GM12874 (cell line): ENCODE data around the gene SH3RF3.

Experiments
- TF ChIP-seq, protein P1 (sequence below): IDR thresholded peaks from 2 replicates; pipeline ENCODE4 v1.5.1; 2011; ENCODE audit warnings: low read depth, mild to moderate bottlenecking, control low read depth, low read length, moderate library complexity; ENCODE audit not compliant: insufficient read depth

SH3RF3 gene

DNA sequence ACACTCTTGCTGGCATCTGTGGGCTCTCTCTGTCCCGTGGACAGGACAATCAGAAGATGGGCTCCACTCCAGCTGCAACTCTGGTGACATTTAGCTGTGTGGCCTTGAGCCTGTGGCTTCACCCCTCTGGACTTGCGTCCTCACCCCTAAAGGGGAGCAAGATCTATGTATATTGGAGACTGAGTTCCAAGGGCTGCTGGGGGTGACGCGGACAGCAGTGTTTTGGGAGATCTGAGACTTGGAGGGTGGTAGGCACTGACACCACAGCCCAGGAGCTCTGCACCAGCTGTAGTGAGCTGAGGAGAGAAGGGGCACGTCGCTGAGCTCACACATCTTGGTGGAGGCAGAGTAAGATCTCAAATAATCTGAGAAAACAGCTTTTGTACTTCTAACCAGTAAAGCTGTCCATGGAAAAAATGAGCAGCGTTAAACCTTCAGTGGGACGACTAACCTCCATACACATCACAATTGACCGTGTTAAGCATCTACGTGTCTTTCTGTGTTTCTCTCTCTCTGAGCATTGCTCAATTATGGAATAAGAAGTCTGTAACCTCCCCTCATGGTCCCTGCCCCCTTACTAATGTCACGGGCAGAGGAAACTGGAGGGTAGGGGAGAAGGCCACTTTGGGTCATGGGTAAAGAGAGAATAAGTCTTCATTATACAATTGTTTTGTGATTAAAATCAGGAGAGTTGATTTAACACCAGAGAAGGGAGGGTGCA, 85.8 kb downstream of the SH3RF3 start:
- TF ChIP-seq, protein P1, sequence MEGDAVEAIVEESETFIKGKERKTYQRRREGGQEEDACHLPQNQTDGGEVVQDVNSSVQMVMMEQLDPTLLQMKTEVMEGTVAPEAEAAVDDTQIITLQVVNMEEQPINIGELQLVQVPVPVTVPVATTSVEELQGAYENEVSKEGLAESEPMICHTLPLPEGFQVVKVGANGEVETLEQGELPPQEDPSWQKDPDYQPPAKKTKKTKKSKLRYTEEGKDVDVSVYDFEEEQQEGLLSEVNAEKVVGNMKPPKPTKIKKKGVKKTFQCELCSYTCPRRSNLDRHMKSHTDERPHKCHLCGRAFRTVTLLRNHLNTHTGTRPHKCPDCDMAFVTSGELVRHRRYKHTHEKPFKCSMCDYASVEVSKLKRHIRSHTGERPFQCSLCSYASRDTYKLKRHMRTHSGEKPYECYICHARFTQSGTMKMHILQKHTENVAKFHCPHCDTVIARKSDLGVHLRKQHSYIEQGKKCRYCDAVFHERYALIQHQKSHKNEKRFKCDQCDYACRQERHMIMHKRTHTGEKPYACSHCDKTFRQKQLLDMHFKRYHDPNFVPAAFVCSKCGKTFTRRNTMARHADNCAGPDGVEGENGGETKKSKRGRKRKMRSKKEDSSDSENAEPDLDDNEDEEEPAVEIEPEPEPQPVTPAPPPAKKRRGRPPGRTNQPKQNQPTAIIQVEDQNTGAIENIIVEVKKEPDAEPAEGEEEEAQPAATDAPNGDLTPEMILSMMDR, result no peak

DNA sequence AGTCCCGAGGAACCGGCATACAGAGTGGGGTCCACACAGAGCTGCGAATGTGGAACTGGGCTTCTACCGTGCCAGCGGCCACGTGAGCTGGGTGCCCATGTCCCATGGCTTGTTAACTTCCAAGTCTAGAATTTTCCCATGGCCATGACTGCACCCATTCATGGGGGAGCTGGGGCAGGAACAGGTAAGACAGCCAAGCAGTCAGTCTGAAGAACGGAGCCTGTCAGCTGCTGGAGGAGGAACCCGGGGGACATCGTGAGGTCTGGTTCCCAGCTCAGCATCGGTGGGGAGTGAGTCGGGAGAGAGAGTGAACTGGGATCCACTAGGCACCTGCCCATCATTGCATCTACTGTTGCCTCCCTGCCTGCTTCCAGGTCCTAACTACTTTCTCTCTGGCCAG, 86.9 kb downstream of the SH3RF3 start:
- TF ChIP-seq, protein P1, result no peak

DNA sequence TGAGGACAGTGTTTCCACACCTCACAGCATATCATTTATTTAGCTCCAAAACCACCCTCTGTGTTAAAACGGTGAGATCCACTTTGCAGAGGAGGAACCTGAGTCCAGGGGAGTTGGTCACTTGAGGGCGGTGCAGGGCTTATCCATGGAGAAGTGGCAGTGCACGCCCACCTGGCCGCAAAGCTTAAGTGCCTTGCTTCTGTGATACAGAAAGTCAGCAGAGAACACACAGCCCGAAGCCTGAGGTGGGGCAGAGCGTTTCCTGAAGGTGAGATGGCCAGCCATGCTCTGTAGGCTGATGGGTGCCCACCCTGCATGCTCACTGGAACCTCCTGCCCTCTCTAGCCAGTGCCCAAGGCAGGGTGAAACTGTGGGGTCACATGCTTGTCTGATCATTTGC, 87.3 kb downstream of the SH3RF3 start:
- TF ChIP-seq, protein P1, result no peak

DNA sequence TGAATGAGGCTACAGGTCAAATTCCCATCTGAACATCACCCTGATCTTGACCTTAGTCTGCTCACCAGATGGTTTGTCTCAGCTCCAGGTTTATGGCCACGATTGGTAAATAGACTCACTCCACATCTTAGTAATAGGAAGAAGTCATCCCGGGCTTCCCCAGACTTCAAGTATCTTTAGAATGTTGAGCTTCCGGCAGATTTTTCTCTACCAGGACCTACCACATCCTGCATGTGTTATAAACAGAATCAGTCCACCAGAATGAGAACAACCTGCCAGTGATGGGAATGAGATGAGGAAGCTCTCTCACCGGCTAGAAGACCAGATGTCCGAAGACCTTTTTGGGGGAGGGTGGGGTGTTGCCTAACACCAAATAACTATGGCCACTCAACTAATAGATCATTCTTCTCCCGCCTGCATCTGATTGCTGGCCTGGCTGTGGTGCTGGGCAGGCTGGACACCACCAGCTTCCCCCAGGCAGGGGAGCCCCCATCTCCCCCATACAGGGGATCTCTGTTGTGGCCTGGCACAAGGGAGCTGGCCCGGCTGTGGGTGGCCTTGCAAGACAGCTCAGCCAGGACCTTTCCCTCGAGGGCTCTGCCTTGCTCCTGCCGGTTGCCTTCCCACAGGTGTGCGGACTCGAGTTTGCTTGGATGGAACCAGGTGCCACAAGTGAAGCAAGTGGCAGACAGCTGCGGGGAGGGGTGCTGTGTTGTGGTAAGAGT, 88.5 kb downstream of the SH3RF3 start:
- TF ChIP-seq, protein P1, result no peak

DNA sequence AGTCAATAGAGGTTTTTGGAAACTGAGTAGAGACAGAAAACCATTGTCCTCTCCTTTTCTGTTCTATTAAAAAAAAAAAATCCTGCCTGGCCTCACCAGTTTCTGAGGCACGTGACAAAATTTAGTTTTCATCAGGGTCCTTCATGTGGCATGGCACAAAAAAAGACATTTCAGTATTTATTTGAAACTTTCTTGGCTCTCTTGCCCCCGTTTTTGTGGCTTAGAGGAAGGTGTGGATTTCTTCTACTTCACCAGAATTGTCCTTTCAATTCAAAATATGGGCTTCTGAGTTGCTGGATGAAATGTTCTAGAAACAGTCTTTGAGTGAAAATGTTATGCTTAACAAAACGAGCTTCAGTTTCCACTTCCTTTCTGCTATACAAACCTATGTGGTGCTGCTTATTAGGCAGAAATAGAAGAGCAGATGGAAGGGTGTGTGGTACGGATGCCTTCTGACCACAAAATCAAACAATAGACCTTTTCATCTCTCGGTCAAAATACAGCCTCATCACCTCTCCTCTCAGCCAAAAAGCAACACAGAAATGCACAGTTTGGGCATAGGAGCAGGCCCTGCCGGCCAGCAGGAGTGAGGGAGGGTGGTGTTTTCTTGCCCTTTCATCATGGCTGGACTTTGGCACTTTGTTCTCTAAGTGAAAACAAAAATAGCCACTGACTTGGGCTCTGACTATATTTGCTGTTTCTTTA, 89.2 kb downstream of the SH3RF3 start:
- TF ChIP-seq, protein P1, result no peak

DNA sequence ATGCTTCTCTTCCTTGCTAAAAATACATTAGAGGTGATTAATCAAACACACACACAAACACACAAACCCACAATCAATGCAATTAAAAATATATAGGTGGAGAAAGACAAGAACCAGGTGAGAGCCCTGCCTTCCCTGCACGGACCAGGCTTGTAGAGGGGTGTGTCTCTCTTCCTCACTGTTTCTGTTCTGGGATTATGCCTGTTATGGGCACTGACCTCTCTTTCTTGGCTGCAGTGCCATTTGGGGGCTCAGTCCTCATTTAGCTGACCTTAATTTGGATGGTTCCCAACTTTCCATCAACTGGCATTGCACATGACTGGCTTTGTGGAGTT, 89.8 kb downstream of the SH3RF3 start:
- TF ChIP-seq, protein P1, result no peak

DNA sequence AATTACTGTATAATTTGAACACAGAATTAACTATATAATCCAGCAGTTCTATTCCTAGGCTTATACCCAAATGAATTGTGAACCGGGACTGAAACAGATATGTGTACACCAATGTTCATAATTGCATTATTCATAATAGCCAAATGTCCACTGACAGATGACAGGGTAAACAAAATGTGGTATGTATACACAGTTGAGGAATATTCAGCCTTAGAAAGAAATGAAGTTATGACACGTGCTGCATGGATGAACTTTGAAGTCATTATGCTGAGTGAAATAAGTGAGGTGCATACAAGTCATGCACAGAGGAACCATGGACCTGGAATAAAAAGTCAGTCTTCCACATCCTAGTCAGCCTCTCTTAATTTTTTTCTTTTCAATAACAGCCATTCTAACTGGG, 91.9 kb downstream of the SH3RF3 start:
- TF ChIP-seq, protein P1, result no peak
